Stimulated activated CD4-positive, alpha-beta T cell treated with anti-CD3 and anti-CD28 coated beads, TNF-alpha, amount 100 ng/mL, for 24 hours (primary cell): ENCODE results near the gene GAB1.
A peak's percentile ranks its signal among the peaks of the same experiment; 100 is the strongest.

Source experiments
- DNase-seq, 3 experiments: peaks; one replicate each; pipeline ENCODE4 v3.0.0-alpha.2; 2020; ENCODE audit warnings: low read depth in 3 of 3

The GAB1 gene

DNA sequence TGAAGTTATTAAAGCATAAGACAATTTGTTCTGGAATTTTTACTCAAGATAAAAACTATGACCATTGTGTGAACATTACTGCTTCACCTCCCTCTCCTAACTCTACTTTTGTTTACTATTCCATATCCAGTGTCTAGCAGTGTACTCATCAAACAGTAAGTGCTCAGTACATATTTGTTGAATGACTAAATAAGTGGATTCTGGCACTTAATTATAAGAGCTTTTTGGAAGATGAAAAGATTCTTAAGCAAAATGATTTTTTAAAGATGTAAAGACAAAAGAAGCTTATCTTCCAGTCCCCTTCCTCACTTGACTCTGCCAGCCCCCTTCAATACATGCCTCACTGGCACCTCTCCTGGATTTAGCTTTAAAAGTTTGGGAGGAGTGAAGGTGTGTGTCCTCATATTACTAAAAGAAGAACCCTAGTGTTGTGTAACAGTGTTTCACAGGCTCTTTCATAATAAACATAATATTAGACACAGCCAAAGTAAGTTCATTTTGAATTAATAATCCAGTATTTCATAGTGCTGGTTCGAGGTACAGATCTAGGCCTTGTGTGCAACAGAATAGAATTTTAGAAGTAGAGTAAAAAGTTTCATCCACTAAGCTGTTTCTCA, 53.0 kb downstream of the GAB1 start:
- no peak for DNase-seq

GRCh38 chr4:143390764-143391163, 54.1 kb downstream of the GAB1 start:
- DNase-seq, result no peak

DNA sequence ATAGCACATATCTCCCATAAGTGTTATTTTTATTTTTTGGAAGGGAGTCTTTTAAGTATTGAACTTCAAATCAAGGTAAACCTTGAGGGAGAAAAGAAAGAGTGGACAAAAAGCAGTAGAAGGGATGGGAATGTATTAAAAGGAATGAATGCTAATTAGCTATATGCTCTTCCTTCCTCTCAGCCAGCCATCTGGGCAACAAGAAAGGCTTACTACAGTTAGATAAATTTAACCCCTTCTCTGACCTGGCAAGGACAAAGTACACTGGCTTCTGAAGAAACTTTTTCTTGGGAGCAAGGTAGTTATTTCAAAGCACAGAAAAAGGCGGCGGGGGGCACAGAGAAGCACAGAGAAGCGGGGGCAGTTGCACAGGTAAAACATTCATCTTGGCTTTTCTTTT, 54.6 kb downstream of the GAB1 start:
- DNase-seq, result no peak

DNA sequence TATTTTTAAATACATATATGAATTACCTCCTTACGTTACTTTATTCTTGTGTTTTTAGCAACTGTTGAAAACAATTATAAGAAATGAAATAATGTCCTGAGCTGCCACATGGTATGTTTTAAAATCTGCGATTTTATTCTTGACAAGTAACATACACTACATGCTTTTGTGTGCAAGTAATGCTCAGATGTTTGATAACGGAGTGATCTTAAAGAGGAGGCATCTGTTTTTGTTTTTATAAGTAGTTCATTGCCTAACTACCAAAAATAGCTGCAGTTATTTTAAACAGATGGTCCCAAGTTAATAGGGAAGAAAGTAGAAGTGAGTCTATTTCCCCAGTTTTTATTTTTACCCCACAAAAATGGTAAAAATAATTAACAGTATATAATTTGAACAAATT, 55.2 kb downstream of the GAB1 start:
- no peak for DNase-seq

DNA sequence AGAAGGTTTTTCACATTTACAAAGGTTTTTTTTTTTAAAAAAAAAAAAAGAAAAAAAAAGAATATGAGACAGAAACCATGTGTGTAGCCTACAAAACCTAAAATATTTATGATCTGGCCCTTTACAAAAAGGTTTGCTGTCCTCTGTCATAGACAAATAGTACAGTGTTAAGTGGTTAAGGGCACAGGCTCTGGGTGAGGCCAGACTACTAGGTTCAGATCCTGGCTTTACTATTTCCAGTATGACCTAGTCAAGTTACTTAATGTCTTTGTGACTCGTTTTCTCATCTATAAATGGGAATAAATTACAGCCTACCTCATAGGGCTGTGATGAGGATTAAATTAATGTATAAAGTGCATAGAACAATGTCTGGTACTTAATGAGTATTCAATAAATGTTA, 56.5 kb downstream of the GAB1 start:
- DNase-seq, result no peak

GRCh38 chr4:143394739-143395453, 58.2 kb downstream of the GAB1 start:
- DNase-seq, result no peak

DNA sequence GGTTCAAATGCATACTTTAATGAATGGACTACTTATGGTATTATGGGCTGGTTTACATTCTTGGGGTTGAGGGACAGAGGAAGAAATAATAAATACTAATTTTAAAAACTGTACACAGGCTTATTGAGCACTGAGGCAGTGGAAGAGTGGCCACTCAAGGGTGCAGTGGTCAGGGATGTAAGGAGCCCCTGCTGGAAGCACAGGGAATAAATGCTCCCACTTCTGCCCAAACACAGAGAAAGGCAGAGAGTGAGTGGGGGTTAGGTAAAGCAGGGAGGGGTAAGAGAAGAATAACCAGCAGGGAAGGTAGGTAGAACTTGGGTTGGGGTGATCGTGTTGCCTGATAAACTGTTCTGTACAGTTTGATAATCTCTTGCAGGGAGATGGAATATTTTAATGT, 60.0 kb downstream of the GAB1 start:
- no peak for DNase-seq

DNA sequence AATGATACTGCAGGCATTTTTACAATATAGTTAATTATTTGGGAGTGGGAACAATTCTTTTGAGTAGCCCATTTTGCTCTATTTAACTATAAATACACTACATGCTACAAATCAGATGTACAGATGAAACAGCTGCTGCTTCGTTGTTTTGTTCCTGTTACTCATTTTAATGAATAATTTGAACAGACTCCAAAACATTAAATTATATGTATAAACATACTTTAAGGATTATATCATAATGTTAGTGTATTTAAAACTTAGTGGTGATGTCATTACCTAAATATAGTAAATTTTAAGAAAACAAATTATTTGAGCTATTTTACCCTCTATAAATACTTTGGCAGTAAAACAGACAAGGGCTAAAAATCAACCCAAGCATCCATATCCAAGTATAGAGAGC, 60.7 kb downstream of the GAB1 start:
- DNase-seq, result no peak

DNA sequence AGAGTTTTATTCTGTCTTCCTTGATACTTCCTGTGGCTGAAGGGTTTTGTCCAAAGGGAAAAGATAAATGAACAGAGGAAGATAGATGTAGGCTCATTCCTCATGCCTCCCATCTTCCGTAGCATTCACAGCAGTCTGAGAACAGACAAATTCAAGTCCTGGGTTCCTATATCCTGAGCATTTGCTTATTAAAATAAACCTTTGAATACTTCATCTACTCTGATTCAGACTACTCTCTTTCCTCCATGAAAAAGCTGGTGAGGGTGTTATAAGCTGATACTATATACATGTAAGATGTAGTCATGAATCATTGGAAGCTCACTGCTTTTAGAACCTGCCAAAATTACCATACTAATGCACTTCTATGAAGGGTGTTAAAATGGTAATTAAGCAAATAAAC, 61.2 kb downstream of the GAB1 start:
- DNase-seq, result no peak

DNA sequence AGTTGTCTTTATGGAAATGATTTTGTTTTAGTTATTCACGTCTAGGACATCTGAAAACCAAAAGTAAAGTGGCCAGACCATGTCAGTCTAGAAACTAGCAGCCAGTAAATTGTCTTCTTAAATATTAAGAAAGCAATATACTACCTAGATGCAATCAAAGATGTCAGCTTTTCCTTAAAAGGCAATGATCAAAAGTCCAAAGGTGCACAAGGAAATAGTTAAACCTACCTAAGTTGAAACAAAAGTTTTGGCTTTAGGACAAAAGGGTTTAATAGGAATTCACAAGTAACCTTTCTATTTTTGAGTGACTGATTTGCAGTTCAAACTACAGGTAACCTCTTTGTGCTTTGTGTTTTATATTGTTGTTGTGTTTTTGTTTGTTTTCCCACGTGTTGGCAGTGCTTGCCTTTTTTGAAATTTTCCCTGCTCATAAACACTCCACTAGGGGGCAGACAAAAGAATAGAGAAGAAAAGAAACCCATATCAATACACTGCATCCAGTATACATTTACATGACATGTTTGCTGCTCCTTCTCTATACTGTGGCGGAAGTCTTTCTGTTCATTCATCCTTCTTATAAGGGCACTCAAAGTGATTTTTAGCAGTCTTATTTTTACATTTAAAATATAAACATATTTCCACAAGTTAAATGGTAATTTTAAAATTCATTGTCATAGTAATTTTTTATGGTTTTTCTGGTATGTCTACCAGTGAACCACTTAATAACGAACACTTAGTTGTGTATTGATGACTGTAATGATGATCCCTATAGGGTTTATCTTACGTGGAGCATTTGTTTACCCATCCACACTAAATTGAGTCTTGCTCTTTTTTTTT, 62.7 kb downstream of the GAB1 start:
- no peak for DNase-seq

- DNase-seq, result no peak
Observed at GRCh38 chr4:143400082-143400481, 63.4 kb downstream of the GAB1 start.

DNA sequence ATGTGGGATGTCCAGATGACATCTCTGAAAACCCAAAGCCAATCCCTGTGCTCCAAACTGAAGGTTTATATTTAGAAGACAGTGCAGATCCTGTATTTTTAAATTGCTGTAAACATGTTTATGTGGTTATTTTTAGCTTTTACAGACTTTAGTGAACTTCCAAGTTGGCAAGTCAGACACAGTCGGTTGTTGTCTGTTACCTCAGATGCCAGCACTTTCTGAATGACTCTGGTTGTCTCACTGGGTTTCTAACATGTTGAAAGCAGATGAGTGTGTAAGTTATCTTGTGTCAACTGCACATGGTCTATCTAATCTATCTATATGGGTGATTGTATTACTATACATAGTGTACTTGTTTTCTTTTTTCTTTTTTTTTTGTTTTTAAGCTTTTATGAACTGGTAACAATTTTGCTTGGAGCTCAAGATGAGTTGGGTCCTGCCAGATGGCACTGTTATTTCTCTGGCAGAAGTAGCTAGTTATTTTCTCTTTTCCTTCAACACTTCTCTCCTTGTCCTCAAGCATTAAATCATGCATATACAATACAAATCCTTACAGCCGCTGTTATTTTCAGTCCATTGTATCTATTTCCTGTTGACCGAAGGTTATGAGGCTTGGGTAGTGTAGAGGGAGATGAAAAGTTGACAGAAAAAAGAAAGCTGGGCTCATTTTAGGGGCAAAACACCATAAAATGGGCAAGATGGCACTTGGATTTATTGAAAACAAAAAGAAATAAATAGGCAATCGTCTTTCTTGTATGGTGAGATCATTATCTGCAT, 66.3 kb downstream of the GAB1 start:
- DNase-seq, result no peak

GRCh38 chr4:143403553-143403820, 66.8 kb downstream of the GAB1 start:
- no peak for DNase-seq

GRCh38 chr4:143404555-143404954, 67.9 kb downstream of the GAB1 start:
- no peak for DNase-seq

DNA sequence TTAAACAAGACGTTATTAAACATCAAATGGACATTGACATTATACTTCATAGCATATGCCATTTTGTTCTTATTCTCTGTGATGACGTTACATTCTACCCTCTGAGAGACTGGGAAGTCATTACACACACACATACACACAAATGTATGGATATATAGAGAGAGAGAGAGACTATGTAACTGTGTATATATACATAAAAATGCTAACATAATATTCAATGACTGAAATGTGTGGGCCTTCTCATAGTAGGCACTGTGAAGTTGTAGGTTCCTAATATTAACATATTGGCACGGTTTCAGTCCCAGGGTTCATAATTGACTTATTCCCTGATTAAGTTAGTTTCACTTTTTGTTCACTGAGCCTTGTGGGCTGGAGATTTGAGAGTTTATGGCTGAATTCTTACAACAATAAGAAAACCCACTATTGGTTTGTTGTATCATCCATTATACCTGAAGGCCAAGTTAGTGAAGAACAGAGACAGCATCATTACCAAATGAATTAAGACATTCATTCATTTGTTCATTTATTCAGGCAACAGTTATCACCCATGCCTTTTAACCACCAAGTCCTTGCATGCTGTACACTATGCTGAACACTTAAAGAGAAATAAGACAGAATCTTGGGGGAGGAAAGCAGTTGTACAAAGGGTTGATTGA, 68.5 kb downstream of the GAB1 start:
- no peak for DNase-seq

GRCh38 chr4:143406523-143406922, 69.8 kb downstream of the GAB1 start:
- DNase-seq, result peak in 1 of 3 experiments; percentile 3

DNA sequence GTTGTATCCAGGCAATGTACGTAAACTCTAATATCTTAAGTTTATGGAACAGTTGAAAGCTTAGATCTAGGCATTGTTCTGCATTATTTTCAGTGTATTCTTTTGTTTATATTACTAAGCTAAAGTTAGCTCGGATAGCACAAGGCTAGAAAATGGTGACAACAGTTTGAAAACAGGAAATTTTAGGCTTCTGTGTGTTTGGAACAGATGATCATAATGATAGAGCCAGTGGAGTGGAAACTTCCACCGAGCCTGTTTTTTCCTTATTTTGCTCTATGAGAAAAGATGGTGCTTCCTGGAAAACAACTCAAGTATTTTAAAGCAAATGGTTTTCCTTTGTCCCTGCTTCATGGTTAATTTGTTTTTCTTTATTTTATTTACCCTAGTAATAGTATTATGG, 70.8 kb downstream of the GAB1 start:
- no peak for DNase-seq

DNA sequence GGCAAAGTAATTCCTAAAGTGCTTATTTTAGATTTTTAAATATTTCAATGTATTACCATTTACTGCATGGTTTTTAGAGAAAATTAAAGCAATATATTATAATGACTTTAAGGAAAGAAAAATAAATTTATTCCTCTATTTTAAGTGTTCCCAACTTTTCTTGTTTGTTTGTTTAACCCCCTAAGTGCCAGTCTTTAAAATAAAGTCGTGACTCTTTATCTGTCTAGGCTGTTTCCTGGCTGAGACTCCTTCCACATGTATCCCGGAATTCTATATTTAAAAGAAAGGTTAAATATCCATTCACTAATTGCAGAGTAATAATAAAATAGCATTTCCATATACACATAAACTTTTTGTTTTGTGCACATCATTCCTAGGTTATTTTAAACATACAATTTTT, 71.2 kb downstream of the GAB1 start:
- DNase-seq, result no peak

GRCh38 chr4:143410015-143410414, 73.3 kb downstream of the GAB1 start:
- no peak for DNase-seq

DNA sequence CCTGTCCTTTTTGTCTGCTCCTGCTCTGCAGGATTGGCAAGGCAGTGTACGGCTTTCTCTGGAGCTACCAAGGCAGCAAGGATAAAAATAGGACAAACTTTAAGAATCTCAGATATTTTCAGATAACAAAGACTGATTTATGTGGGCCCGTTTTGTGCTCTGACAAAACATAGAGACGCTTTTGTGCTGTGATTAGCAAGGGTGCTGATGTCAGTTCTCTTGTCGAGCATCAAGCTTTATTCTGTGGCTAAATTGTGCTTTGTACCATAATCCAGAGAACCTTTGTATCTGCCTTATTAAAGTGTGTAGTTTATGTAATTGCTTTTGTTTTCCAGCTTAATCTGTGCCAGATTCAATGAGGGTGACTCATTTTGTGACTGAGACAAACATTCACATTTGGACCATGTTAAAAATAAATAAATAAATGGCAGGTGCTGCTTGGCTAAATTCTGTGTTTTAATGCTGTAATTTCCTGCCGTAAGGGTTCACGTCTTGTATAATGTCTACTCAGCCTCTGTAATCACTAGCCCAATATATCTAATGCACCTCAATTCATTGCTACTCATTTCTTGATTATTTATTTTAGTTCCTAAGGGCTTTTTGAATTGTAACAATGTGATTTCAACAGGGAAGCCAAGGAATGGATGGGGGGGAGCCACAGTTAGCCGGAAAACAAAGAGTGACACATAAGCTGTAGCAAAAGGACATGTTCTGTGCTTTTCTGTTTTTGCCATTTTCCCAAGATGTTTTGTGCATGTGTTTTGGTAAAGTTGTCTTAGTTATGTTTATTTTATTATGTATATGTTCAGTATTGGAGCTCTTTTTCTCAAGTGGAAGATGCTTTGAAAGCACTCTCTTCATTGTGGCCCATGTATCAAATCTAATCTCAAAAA, 75.1 kb downstream of the GAB1 start:
- no peak for DNase-seq

- DNase-seq, result no peak
Observed at GRCh38 chr4:143412420-143412758, 75.7 kb downstream of the GAB1 start.
